GM18526 (cell line): ENCODE data around the gene TOLLIP.

Experiments used
- POLR2A ChIP-seq: IDR thresholded peaks from 3 replicates; pipeline ENCODE4 v1.6.1; 2011; ENCODE audit not compliant: insufficient read length; ENCODE audit errors: extremely low read depth

Gene TOLLIP

GRCh38 chr11:1306186-1307162 is 3.0 kb downstream of the TOLLIP start:
- TF ChIP-seq POLR2A = no peak

GRCh38 chr11:1305501-1306056 is 3.9 kb downstream of the TOLLIP start:
- TF ChIP-seq POLR2A = no peak

- no peak for TF ChIP-seq POLR2A
Observed at GRCh38 chr11:1305063-1305495, 4.4 kb downstream of the TOLLIP start.

GRCh38 chr11:1304380-1304779 is 5.1 kb downstream of the TOLLIP start:
- TF ChIP-seq POLR2A = no peak

GRCh38 chr11:1303973-1304372 is 5.5 kb downstream of the TOLLIP start:
- TF ChIP-seq POLR2A = no peak

GRCh38 chr11:1303126-1303821 is 6.2 kb downstream of the TOLLIP start:
- no peak for TF ChIP-seq POLR2A

GRCh38 chr11:1302461-1303125 is 6.8 kb downstream of the TOLLIP start:
- no peak for TF ChIP-seq POLR2A

GRCh38 chr11:1302041-1302460 is 7.4 kb downstream of the TOLLIP start:
- no peak for TF ChIP-seq POLR2A

GRCh38 chr11:1301220-1302000 is 8.0 kb downstream of the TOLLIP start:
- no peak for TF ChIP-seq POLR2A

- TF ChIP-seq POLR2A = no peak
Observed at GRCh38 chr11:1300569-1301187, 8.8 kb downstream of the TOLLIP start.

- no peak for TF ChIP-seq POLR2A
Observed at GRCh38 chr11:1300121-1300520, 9.3 kb downstream of the TOLLIP start.

- TF ChIP-seq POLR2A = no peak
Observed at GRCh38 chr11:1299621-1300020, 9.8 kb downstream of the TOLLIP start.

GRCh38 chr11:1298695-1299492 is 10.5 kb downstream of the TOLLIP start:
- no peak for TF ChIP-seq POLR2A

- TF ChIP-seq POLR2A = no peak
Observed at GRCh38 chr11:1297576-1298473, 11.6 kb downstream of the TOLLIP start.
